SK-N-SH treated with all-trans-retinoic acid at 6 μM for 48 hours (cell line): Measurements from ENCODE around the gene ADAM15.

Source experiments
- ATAC-seq: fragments of 200-7000 bp; cut with Tn5 transposase; 3 replicates; pipeline ENCODE4 v1.9.1; 2020; ENCODE audit warnings: mild to moderate bottlenecking, moderate library complexity
- ARNTL ChIP-seq: fragments of 450-650 bp; formaldehyde crosslinking; IDR thresholded peaks from 2 replicates; pipeline ENCODE4 v1.5.0; 2020; ENCODE audit warnings: low read depth, mild to moderate bottlenecking, moderate library complexity, borderline replicate concordance
- BACH2 ChIP-seq: fragments of 250-450 bp; sonication (Bioruptor Pico); IDR thresholded peaks from 2 replicates; pipeline ENCODE4 v1.9.0; 2021; ENCODE audit warnings: mild to moderate bottlenecking, borderline replicate concordance
- CSDC2 ChIP-seq: fragments of 250-450 bp; sonication (Bioruptor Pico); IDR thresholded peaks from 2 replicates; pipeline ENCODE4 v1.5.0; 2020; ENCODE audit warnings: mild to moderate bottlenecking, moderate library complexity
- ESRRG ChIP-seq: fragments of 250-450 bp; sonication (Bioruptor Pico); IDR thresholded peaks from 2 replicates; pipeline ENCODE4 v1.6.1; 2021; ENCODE audit warnings: mild to moderate bottlenecking
- GLIS3 ChIP-seq: fragments of 250-450 bp; sonication (Bioruptor Pico); IDR thresholded peaks from 2 replicates; pipeline ENCODE4 v1.5.0; 2020; ENCODE audit warnings: mild to moderate bottlenecking, moderate library complexity
- ISL1 ChIP-seq: fragments of 250-450 bp; sonication (Bioruptor Pico); IDR thresholded peaks from 2 replicates; pipeline ENCODE4 v2.1.2; 2022; ENCODE audit warnings: mild to moderate bottlenecking, moderate library complexity
- OSR1 ChIP-seq: fragments of 250-450 bp; sonication (Bioruptor Pico); IDR thresholded peaks from 2 replicates; pipeline ENCODE4 v1.8.0; 2022; ENCODE audit warnings: moderate library complexity, mild to moderate bottlenecking, inconsistent platforms
- PPARA ChIP-seq: fragments of 250-450 bp; sonication (Bioruptor Pico); IDR thresholded peaks from 2 replicates; pipeline ENCODE4 v1.5.0; 2020; ENCODE audit warnings: mild to moderate bottlenecking, borderline replicate concordance
- RARB ChIP-seq: fragments of 250-450 bp; sonication (Bioruptor Pico); IDR thresholded peaks from 2 replicates; pipeline ENCODE4 v1.8.0; 2021; ENCODE audit warnings: mild to moderate bottlenecking, moderate library complexity
- SNAI2 ChIP-seq: fragments of 250-450 bp; sonication (Bioruptor Pico); IDR thresholded peaks from 2 replicates; pipeline ENCODE4 v1.5.0; 2020; ENCODE audit warnings: mild to moderate bottlenecking, moderate library complexity
- TCF4 ChIP-seq: fragments of 250-450 bp; sonication (Bioruptor Pico); IDR thresholded peaks from 2 replicates; pipeline ENCODE4 v1.8.0; 2021; ENCODE audit warnings: mild to moderate bottlenecking, moderate library complexity, borderline replicate concordance
- TOX ChIP-seq: fragments of 250-450 bp; sonication (Bioruptor Pico); IDR thresholded peaks from 2 replicates; pipeline ENCODE4 v1.8.0; 2021; ENCODE audit warnings: mild to moderate bottlenecking, moderate library complexity, borderline replicate concordance
- ZC3H10 ChIP-seq: fragments of 250-450 bp; sonication (Bioruptor Pico); IDR thresholded peaks from 2 replicates; pipeline ENCODE4 v1.5.1; 2021; ENCODE audit warnings: mild to moderate bottlenecking, moderate library complexity
- ZFP3 ChIP-seq: fragments of 250-450 bp; sonication (Bioruptor Pico); IDR thresholded peaks from 2 replicates; pipeline ENCODE4 v1.5.0; 2020; ENCODE audit warnings: mild to moderate bottlenecking, moderate library complexity
- ZNF565 ChIP-seq: fragments of 450-650 bp; formaldehyde crosslinking; conservative IDR thresholded peaks from 2 replicates; pipeline ENCODE4 v1.5.0; 2020; ENCODE audit warnings: low read depth, mild to moderate bottlenecking, moderate library complexity
- ZNF70 ChIP-seq: fragments of 450-650 bp; formaldehyde crosslinking; IDR thresholded peaks from 2 replicates; pipeline ENCODE4 v1.5.0; 2020; ENCODE audit warnings: mild to moderate bottlenecking, moderate library complexity
- ZNF8 ChIP-seq: fragments of 450-650 bp; formaldehyde crosslinking; IDR thresholded peaks from 2 replicates; pipeline ENCODE4 v1.5.0; 2020; ENCODE audit warnings: mild to moderate bottlenecking, moderate library complexity
- TF ChIP-seq, protein P1 (sequence below): fragments of 250-450 bp; sonication (Bioruptor Pico); IDR thresholded peaks from 2 replicates; pipeline ENCODE4 v1.5.1; 2021; ENCODE audit warnings: mild to moderate bottlenecking, moderate library complexity
- TF ChIP-seq, protein P2 (sequence below): fragments of 250-450 bp; sonication (Bioruptor Pico); IDR thresholded peaks from 2 replicates; pipeline ENCODE4 v1.8.0; 2021; ENCODE audit warnings: low read depth, mild to moderate bottlenecking, moderate library complexity, borderline replicate concordance
- TF ChIP-seq, protein P3 (sequence below): fragments of 250-450 bp; sonication (Bioruptor Pico); IDR thresholded peaks from 2 replicates; pipeline ENCODE4 v1.5.1; 2020; ENCODE audit warnings: low read depth, mild to moderate bottlenecking, moderate library complexity
- TF ChIP-seq, protein P4 (sequence below): fragments of 250-450 bp; sonication (Bioruptor Pico); IDR thresholded peaks from 2 replicates; pipeline ENCODE4 v1.8.0; 2020; ENCODE audit warnings: mild to moderate bottlenecking, moderate library complexity, borderline replicate concordance
- TF ChIP-seq, protein P5 (sequence below): fragments of 250-450 bp; sonication (Bioruptor Pico); IDR thresholded peaks from 2 replicates; pipeline ENCODE4 v1.5.0; 2020; ENCODE audit warnings: mild to moderate bottlenecking, moderate library complexity

Gene ADAM15

DNA sequence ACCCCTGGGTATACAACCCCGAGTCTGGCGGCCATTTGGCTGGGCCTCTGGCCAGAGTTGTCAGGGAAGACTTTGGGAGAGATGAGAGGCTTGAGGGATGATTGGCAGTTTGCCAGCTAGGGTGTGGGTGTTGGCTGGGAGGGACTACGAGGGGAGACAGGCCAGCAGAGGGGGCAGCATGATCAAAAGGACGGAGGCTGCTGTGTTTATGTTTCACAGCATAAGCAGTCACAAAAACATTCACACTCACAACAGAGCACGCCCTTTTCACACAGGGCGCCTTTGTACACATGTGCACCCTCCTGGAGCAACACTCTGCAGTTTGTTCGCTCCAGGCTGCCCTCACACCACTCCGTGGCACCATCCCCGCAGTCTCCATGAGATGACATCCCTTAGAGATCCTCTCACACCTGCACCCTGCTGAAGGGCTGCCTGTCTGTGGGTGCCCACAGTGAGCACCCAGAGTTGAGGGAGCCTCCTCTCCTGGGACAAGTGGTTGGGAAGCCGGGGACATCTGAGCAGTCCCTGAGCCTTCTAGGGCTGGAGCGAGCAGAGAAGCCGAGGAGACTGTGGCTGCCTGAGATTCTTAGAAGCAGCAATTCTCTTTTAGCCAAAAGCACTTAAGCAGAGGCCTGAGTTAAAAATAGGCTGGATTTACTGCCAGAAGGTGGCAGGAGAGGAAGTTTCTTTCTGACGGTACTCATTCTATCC is 43.0 kb downstream of the ADAM15 start:
- TF ChIP-seq GLIS3 (CRISPR knock-in tag) (no peak), ZNF70 (CRISPR knock-in tag) (no peak), RARB (CRISPR knock-in tag) (no peak), TOX (CRISPR knock-in tag) (no peak), ARNTL (no peak), SNAI2 (CRISPR knock-in tag) (no peak), OSR1 (CRISPR knock-in tag) (no peak), PPARA (CRISPR knock-in tag) (no peak), BACH2 (CRISPR knock-in tag) (no peak), ESRRG (CRISPR knock-in tag) (no peak), ISL1 (CRISPR knock-in tag) (no peak), ZNF8 (CRISPR knock-in tag) (no peak), CSDC2 (CRISPR knock-in tag) (no peak)
- TF ChIP-seq, protein P1, sequence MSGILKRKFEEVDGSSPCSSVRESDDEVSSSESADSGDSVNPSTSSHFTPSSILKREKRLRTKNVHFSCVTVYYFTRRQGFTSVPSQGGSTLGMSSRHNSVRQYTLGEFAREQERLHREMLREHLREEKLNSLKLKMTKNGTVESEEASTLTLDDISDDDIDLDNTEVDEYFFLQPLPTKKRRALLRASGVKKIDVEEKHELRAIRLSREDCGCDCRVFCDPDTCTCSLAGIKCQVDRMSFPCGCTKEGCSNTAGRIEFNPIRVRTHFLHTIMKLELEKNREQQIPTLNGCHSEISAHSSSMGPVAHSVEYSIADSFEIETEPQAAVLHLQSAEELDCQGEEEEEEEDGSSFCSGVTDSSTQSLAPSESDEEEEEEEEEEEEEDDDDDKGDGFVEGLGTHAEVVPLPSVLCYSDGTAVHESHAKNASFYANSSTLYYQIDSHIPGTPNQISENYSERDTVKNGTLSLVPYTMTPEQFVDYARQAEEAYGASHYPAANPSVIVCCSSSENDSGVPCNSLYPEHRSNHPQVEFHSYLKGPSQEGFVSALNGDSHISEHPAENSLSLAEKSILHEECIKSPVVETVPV (CRISPR knock-in tag) = no peak
- TF ChIP-seq, protein P2, sequence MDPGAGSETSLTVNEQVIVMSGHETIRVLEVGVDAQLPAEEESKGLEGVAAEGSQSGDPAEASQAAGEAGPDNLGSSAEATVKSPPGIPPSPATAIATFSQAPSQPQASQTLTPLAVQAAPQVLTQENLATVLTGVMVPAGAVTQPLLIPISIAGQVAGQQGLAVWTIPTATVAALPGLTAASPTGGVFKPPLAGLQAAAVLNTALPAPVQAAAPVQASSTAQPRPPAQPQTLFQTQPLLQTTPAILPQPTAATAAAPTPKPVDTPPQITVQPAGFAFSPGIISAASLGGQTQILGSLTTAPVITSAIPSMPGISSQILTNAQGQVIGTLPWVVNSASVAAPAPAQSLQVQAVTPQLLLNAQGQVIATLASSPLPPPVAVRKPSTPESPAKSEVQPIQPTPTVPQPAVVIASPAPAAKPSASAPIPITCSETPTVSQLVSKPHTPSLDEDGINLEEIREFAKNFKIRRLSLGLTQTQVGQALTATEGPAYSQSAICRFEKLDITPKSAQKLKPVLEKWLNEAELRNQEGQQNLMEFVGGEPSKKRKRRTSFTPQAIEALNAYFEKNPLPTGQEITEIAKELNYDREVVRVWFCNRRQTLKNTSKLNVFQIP = no peak
- TF ChIP-seq, protein P3, sequence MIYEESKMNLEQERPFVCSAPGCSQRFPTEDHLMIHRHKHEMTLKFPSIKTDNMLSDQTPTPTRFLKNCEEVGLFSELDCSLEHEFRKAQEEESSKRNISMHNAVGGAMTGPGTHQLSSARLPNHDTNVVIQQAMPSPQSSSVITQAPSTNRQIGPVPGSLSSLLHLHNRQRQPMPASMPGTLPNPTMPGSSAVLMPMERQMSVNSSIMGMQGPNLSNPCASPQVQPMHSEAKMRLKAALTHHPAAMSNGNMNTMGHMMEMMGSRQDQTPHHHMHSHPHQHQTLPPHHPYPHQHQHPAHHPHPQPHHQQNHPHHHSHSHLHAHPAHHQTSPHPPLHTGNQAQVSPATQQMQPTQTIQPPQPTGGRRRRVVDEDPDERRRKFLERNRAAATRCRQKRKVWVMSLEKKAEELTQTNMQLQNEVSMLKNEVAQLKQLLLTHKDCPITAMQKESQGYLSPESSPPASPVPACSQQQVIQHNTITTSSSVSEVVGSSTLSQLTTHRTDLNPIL (CRISPR knock-in tag) = no peak
- TF ChIP-seq, protein P4, sequence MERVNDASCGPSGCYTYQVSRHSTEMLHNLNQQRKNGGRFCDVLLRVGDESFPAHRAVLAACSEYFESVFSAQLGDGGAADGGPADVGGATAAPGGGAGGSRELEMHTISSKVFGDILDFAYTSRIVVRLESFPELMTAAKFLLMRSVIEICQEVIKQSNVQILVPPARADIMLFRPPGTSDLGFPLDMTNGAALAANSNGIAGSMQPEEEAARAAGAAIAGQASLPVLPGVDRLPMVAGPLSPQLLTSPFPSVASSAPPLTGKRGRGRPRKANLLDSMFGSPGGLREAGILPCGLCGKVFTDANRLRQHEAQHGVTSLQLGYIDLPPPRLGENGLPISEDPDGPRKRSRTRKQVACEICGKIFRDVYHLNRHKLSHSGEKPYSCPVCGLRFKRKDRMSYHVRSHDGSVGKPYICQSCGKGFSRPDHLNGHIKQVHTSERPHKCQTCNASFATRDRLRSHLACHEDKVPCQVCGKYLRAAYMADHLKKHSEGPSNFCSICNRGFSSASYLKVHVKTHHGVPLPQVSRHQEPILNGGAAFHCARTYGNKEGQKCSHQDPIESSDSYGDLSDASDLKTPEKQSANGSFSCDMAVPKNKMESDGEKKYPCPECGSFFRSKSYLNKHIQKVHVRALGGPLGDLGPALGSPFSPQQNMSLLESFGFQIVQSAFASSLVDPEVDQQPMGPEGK = no peak
- peak; percentile 85 for ATAC-seq

DNA sequence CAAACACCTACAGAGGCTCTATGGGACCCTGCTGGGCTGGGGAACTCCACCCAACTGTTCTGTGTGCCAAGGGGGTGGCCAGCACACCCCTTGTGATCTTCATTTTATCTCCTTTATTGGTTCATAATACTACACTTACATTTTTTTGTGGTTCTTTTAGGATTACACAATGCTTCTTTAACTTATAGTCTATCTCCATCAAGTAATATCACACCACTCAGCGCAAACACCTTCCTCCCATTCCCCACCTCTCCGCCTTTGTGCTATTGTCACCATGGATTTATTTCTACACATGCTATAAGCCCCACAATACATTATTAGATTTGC is 43.5 kb downstream of the ADAM15 start:
- peak; percentile 2; the same call in 2 of the 3 replicates for ATAC-seq
- TF ChIP-seq ZNF565 = no peak

DNA sequence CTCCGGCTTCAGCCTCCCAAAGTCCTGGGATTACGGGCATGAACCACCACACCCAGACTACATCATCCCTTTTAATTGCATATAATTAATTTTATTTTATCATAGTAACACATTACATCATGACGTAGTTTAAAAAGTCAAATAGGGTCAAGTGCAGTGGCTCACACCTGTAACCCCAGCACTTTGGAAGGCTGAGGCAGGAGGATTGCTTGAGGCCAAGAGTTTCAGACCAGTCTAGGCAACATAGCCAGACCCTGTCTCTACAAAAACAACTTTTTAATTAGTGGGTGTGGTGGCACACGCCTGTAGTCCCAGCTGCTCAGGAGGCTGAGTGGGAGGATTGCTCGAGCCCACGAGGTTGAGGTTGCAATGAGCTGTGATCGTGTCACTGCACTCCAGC is 48.2 kb downstream of the ADAM15 start:
- ATAC-seq = no peak
- TF ChIP-seq, protein P5, sequence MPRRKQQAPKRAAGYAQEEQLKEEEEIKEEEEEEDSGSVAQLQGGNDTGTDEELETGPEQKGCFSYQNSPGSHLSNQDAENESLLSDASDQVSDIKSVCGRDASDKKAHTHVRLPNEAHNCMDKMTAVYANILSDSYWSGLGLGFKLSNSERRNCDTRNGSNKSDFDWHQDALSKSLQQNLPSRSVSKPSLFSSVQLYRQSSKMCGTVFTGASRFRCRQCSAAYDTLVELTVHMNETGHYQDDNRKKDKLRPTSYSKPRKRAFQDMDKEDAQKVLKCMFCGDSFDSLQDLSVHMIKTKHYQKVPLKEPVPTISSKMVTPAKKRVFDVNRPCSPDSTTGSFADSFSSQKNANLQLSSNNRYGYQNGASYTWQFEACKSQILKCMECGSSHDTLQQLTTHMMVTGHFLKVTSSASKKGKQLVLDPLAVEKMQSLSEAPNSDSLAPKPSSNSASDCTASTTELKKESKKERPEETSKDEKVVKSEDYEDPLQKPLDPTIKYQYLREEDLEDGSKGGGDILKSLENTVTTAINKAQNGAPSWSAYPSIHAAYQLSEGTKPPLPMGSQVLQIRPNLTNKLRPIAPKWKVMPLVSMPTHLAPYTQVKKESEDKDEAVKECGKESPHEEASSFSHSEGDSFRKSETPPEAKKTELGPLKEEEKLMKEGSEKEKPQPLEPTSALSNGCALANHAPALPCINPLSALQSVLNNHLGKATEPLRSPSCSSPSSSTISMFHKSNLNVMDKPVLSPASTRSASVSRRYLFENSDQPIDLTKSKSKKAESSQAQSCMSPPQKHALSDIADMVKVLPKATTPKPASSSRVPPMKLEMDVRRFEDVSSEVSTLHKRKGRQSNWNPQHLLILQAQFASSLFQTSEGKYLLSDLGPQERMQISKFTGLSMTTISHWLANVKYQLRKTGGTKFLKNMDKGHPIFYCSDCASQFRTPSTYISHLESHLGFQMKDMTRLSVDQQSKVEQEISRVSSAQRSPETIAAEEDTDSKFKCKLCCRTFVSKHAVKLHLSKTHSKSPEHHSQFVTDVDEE (CRISPR knock-in tag) = no peak
- no peak for TF ChIP-seq ESRRG (CRISPR knock-in tag)

DNA sequence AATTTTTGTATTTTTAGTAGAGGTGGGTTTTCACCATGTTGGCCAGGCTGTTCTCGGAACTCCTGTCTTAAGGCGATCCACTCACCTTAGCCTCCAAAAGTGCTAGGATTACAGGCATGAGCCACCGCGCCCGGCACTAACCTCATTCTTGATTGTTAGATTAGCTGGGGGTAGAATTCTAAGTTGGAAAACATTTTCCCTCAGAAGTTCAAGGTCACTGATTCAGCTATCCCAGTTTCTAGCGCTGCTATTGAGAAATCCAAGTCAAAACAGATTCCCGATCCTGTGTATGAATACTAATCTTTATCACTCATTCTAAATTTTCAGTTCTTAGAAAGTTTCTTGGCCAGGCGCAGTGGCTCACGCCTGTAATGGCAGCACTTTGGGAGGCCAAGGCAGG is 52.2 kb downstream of the ADAM15 start:
- ATAC-seq = no peak
- TF ChIP-seq ZNF70 (CRISPR knock-in tag) (no peak), TCF4 (CRISPR knock-in tag) (no peak), ZNF8 (CRISPR knock-in tag) (no peak), PPARA (CRISPR knock-in tag) (no peak), OSR1 (CRISPR knock-in tag) (no peak), ZFP3 (no peak), ZC3H10 (CRISPR knock-in tag) (no peak), RARB (CRISPR knock-in tag) (no peak), TOX (CRISPR knock-in tag) (no peak), ARNTL (no peak), ISL1 (CRISPR knock-in tag) (no peak), GLIS3 (CRISPR knock-in tag) (no peak), BACH2 (CRISPR knock-in tag) (no peak)
- TF ChIP-seq, protein P5 (CRISPR knock-in tag) = no peak
- TF ChIP-seq, protein P3 (CRISPR knock-in tag) = no peak
